Fibroblast of lung (primary cell): Measurements from ENCODE around the gene BORCS6.

Experiments used
- EZH2 ChIP-seq: IDR thresholded peaks from 2 replicates; pipeline ENCODE4 v1.5.1; 2012; ENCODE audit warnings: low read length, control low read depth, mild to moderate bottlenecking; ENCODE audit errors: missing control alignments
- TF ChIP-seq, protein P1 (sequence below), 2 donors: IDR thresholded peaks in 1 of 2; conservative IDR thresholded peaks in 1 of 2; 1 replicate in 1 of 2; 2 replicates in 1 of 2; pipeline ENCODE4 v1.5.1; 2011 to 2012; ENCODE audit warnings: low read length in 2 of 2, control low read depth in 1 of 2, inconsistent platforms in 1 of 2, low read depth in 1 of 2, mild to moderate bottlenecking in 1 of 2

GRCh38 chr17:8142887-8143580, 46.9 kb downstream of the BORCS6 start:
- TF ChIP-seq, protein P1, sequence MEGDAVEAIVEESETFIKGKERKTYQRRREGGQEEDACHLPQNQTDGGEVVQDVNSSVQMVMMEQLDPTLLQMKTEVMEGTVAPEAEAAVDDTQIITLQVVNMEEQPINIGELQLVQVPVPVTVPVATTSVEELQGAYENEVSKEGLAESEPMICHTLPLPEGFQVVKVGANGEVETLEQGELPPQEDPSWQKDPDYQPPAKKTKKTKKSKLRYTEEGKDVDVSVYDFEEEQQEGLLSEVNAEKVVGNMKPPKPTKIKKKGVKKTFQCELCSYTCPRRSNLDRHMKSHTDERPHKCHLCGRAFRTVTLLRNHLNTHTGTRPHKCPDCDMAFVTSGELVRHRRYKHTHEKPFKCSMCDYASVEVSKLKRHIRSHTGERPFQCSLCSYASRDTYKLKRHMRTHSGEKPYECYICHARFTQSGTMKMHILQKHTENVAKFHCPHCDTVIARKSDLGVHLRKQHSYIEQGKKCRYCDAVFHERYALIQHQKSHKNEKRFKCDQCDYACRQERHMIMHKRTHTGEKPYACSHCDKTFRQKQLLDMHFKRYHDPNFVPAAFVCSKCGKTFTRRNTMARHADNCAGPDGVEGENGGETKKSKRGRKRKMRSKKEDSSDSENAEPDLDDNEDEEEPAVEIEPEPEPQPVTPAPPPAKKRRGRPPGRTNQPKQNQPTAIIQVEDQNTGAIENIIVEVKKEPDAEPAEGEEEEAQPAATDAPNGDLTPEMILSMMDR (conservative IDR thresholded peaks at IDR 0.05 in 1 of 2, IDR thresholded peaks at IDR 0.05 in 1 of 2; ENCODE audit: low read depth in 1 of 2, low read length in 2 of 2) = no peak
- no peak for TF ChIP-seq EZH2
